ENCODE data around the gene LYSMD4. TPM values are rescaled to one million over a fixed set of nuclear protein-coding genes. Genes with fewer than 3 reads are reported as not detected.

The LYSMD4 gene
- total and polyA plus RNA-seq, 2 of the 13 experiments (the other 11 are each of a cell fraction or from before 2014, with no cell fraction given), result 7.4 to 8.5 TPM

DNA sequence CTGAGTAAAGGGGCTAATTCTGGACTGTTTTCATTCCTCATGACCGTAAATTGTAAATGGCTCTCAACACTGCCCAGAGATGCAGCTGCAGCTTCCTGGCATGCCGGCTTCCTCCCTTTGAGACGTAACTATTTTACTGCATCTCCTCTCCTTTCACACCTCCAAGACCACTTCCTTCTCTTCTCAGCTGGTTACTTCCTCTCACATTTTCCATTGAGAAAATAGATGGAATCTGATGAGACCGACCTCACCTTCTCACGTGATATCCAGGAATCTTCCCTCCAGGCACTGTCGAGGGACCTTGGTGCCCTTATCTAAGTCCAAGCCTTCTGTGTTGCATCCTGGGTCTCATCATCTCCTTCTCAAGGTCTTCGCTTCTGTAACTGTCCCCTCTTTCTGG, 12.7 kb downstream of the LYSMD4 start:
- H3K9ac ChIP-seq (ENCODE audit: insufficient read depth, low read depth, low read length), result no peak overlapping the region
- ChIA-PET POLR2A (no interaction called here), CTCF (ENCODE audit: low intra/inter-chr PET ratio, low total read pairs) (no interaction called here)
- TF ChIP-seq WIZ (CRISPR knock-in tag; IDR thresholded peaks at IDR 0.05) (no peak), ZFYVE20 (CRISPR knock-in tag; IDR thresholded peaks at IDR 0.05; ENCODE audit: borderline replicate concordance, low read depth) (no peak), FOXO1 (CRISPR knock-in tag; IDR thresholded peaks at IDR 0.05) (no peak), NFKB2 (CRISPR knock-in tag; IDR thresholded peaks at IDR 0.05; ENCODE audit: borderline replicate concordance) (no peak), ZMYM3 (CRISPR knock-in tag; IDR thresholded peaks at IDR 0.05) (no peak), SOX5 (CRISPR knock-in tag; IDR thresholded peaks at IDR 0.05; ENCODE audit: borderline replicate concordance) (no peak), TBL1XR1 (IDR thresholded peaks at IDR 0.05; ENCODE audit: borderline replicate concordance, low read length, partially characterized antibody) (no peak), SP1 (IDR thresholded peaks at IDR 0.05) (no peak), SP1 (CRISPR knock-in tag; IDR thresholded peaks at IDR 0.05) (no peak), CSRNP1 (CRISPR knock-in tag; IDR thresholded peaks at IDR 0.05) (no peak), GTF3A (CRISPR knock-in tag; conservative IDR thresholded peaks at IDR 0.05) (no peak), ZNF569 (CRISPR knock-in tag; IDR thresholded peaks at IDR 0.05; ENCODE audit: borderline replicate concordance) (no peak), ZNF17 (CRISPR knock-in tag; IDR thresholded peaks at IDR 0.05) (no peak), NFE2 (CRISPR knock-in tag; IDR thresholded peaks at IDR 0.05) (no peak), ZNF792 (CRISPR knock-in tag; IDR thresholded peaks at IDR 0.05) (no peak), IRF1 (CRISPR knock-in tag; IDR thresholded peaks at IDR 0.05; ENCODE audit: low read depth) (no peak), SPEN (CRISPR knock-in tag; IDR thresholded peaks at IDR 0.05; ENCODE audit: low read depth) (no peak)
- TF ChIP-seq, protein P1, sequence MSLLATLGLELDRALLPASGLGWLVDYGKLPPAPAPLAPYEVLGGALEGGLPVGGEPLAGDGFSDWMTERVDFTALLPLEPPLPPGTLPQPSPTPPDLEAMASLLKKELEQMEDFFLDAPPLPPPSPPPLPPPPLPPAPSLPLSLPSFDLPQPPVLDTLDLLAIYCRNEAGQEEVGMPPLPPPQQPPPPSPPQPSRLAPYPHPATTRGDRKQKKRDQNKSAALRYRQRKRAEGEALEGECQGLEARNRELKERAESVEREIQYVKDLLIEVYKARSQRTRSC (CRISPR knock-in tag; IDR thresholded peaks at IDR 0.05; ENCODE audit: low read depth), result no peak
- DNase-seq (ENCODE audit: low spot score) (no peak), FAIRE-seq (no peak), ATAC-seq (no peak)
- BruUV-seq (replicated peaks), result no TSS peak
- no peak overlapping the region for H3K4me3 ChIP-seq (replicated peaks in 1 of 3; ENCODE audit: insufficient read depth in 1 of 3, low read depth in 2 of 3, low read length in 3 of 3)
- H3K27ac ChIP-seq (ENCODE audit: extremely low read length, insufficient read depth, low read length), result no peak overlapping the region
- no peaks in the 10 kb centered on the region for H4K20me1 ChIP-seq (ENCODE audit: insufficient read depth, low read length)
- no peaks in the 10 kb centered on the region for H3K79me2 ChIP-seq (ENCODE audit: insufficient read depth, low read length)
- H3K4me1 ChIP-seq (ENCODE audit: insufficient read depth, low read length), result peaks cover 15% of the 10 kb centered on the region
- no peaks in the 10 kb centered on the region; a peak in 1 of 5 replicates for H3K36me3 ChIP-seq (replicated peaks in 1 of 2; ENCODE audit: control insufficient read depth in 1 of 2, insufficient read depth in 2 of 2, low read length in 2 of 2)
- WGBS (ENCODE audit: low lambda C conversion rate), result 99% methylated on average over 7 of the region's 7 CpGs
- no peaks in the 10 kb centered on the region for H3K27me3 ChIP-seq (ENCODE audit: control insufficient read depth in 1 of 2, insufficient read depth in 2 of 2, low read length in 2 of 2)
- no peak overlapping the region for H2AFZ ChIP-seq (ENCODE audit: low read length)
- in situ Hi-C loops (cut with HindIII; ENCODE audit: extremely low pct_ligation_motif_present, low pct_unique_long_range_greater_than_20kb) (loop anchor here (25.0 kb wide), 1 partner anchor 308 kb away; no protein-coding TSS in a partner anchor), intact Hi-C loops (cut with micrococcal nuclease; ENCODE audit: unreplicated experiment) (no loop called here)
- no peaks in the 10 kb centered on the region for H3K9me3 ChIP-seq (ENCODE audit: low read length)
- no peak overlapping the region for H3K4me2 ChIP-seq (ENCODE audit: low read depth, low read length)

Data from HepG2 (cell line).